GM19238 (cell line): Measurements from ENCODE around the gene ZNF275.
"Not testable (repeated sequence)": the region's sequence is repeated elsewhere in the genome, so short reads cannot be mapped to it uniquely, and the experiment has no call there.

Experiments used
- DNase-seq: peaks from one replicate; pipeline ENCODE4 v3.0.0; 2011; ENCODE audit warnings: low spot score; ENCODE audit not compliant: insufficient read length

The ZNF275 gene

GRCh38 chrX:153333821-153334653 lies at the start of gene ZNF275:
Gene ZNF275 (plus strand): TSS chrX:153334153. CDS start chrX:153336680, 2,527 bp downstream.
- DNase-seq, result peak; percentile 81

DNA sequence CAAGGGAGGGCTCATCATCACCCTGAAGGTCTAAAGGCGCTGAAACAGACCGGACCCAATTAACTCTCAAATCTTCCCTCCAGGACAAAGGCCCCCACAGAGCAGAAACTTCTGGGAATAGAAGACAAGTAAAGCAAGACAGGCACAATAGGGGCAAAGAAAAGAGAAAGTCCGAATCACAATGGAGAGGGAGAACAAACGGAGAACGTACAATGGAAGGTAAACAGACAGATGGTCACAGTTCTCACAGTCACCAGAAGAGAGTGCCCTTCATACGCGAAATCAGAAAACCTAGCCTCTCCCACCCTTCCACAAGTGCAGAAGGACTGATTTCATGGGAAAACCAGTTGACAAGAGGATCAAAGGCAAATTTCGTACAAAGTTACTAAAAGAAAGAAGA lies 48.3 kb upstream of the ZNF275 start:
- not testable (repeated sequence) for DNase-seq

- not testable (repeated sequence) for DNase-seq
Measured at GRCh38 chrX:153288807-153289206, 45.1 kb upstream of the ZNF275 start.

DNA sequence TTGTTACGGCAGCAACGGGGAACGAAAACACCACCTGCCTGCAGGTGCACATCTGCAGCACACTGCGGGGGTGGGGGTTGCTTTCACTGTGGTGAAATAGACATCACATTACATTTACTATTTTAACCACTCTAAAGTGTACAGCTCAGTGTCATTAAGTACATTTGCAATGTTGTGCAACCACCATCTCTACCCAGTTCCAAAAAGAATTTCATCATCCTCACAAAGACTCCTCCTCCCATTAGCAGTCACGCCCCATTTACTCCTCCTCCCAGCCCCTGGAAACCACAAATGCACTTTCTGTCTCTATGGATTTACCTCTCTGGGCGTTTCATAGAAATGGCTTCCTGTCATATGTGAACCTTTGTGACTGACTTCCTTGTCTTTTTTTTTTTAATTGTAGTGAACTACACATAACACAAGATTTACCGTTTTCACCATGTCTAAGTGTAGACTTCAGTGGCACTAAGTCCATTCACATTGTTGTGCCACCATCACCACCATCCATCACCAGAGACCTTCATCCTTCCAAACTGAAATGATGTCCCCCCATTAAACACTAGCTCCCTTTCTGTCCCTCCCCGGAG lies 40.4 kb upstream of the ZNF275 start:
- not testable (repeated sequence) for DNase-seq

- no peak for DNase-seq
Measured at GRCh38 chrX:153297376-153297775, 36.6 kb upstream of the ZNF275 start.

- no peak for DNase-seq
Measured at GRCh38 chrX:153299855-153300254, 34.1 kb upstream of the ZNF275 start.

- no peak for DNase-seq
Measured at GRCh38 chrX:153301746-153302145, 32.2 kb upstream of the ZNF275 start.

DNA sequence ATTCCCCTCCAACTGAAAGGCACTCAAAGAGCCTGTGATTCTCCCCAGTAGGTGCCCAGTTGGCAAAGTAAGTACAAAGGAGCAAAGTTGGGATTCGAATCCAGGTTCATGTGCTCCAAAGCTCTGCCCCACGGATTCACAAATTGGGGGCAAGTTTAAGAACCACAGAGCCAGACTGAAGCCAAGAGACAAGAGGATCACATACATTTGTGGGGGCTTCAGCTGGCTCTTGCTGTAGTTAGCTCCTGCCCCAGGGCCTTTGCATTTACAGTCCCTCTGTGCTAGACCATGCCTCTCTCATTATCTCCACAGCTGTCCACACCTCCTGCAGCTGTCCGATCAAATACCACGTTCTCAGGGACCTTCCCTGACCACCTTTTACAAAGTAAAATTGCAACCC lies 31.2 kb upstream of the ZNF275 start:
- DNase-seq, result no peak

DNA sequence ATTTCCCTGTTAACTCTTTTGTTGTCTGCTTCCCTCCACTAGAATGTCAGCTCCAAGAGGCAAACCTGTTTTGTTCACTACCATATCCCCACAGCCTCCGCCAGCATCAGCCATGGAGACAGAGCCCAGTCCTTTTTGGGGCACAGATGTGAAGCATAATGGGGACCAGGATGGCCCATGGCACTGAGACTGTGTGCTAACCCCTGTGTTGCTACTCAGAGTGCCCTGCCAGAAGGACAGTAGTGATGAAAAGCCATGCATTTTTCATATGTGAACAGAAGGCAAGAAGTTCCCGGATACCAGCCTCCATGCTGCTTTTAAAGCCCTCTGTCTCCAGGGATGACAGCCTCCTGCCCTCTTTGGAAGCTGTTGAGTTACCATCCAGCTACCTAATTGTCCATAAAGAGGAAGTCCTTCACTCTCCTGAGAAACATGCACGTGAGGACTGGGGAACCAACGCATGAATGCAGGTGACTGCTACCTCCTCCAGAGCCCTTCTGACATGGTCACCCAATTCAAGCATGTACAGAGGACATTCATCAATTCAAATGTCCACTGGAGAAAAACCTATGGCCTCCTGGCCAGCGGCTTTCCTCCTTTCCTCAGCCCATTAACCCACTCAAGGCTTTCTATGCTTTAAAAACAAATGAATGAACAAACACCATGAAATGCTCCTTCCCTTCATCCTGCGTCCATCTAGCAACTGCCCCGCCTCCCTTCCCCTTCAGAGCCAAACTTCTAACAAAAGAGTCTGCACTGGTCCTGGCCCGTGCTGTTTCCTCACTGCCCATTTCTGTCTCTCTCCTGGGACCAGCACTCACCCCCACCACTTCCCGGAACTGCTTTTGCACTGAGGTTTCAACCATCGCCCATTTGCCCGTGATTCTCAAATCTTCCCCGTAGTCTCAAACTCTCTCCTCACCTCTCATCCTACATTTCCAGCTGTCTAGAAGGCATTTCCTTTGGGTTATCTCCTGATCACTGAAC lies 30.4 kb upstream of the ZNF275 start:
- no peak for DNase-seq

DNA sequence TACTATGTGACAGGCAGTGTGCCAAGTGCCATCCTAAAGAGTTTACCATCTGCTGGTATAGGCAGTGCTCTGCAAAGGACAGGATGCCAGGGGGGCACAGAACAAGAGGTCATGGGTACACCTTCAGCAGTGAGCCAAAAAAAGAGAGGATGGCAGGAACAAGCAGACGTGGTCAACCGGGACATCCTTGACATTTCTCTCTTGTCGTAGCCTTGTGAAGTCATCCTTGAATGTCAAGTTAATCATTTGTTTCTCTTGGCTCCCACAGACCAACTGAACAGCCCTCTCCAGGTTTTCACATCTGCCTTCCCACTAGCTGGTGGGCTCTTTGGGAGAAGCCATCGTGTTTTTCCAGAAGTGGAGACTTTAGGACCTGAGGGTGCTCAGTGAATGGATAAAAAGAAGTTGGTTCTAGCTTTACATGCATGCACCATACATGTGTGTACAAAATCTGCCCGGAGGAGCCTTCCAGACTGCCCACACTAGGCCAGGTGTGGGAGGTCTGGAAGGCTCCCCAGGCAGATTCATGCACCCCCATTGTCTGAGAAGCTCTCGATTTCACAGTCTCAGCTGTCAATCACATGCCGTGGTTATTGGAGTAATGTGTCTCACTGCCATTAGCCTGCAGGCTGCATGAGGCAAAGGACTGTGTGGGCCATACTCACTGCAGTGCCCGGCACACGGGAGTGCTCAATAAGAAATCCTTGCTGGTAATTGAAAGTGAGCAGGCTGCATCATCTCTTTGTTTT lies 28.8 kb upstream of the ZNF275 start:
- no peak for DNase-seq

- DNase-seq, result no peak
Measured at GRCh38 chrX:153305972-153306371, 28.0 kb upstream of the ZNF275 start.

DNA sequence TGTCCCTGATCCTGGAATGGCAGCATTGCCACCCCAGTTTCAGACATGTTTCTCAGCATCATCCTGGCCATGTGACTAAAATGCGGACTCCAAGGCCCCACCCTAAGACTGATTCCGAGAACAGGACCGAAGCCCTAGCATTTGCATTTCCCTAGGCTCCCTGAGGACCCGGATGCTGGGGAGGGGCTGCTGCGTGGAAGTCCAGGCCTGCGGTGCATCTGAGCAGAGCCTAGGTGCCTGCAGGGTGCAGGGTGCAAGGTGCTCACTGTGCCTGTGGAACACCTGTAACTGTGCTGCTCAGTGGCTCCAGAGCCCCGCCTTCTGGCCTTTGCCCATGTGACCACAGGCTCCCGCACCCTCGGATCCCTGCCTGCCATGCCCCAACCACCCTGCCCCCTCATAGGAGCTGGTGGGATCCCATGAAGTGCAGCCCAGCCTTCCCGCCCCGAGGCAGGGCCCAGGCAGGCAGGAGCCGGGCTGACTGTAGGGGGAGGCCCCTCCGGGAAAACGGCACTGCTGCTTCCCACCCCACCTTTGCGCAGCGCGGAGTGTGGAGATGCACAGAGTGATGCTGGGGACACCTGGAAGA lies 27.3 kb upstream of the ZNF275 start:
- no peak for DNase-seq

DNA sequence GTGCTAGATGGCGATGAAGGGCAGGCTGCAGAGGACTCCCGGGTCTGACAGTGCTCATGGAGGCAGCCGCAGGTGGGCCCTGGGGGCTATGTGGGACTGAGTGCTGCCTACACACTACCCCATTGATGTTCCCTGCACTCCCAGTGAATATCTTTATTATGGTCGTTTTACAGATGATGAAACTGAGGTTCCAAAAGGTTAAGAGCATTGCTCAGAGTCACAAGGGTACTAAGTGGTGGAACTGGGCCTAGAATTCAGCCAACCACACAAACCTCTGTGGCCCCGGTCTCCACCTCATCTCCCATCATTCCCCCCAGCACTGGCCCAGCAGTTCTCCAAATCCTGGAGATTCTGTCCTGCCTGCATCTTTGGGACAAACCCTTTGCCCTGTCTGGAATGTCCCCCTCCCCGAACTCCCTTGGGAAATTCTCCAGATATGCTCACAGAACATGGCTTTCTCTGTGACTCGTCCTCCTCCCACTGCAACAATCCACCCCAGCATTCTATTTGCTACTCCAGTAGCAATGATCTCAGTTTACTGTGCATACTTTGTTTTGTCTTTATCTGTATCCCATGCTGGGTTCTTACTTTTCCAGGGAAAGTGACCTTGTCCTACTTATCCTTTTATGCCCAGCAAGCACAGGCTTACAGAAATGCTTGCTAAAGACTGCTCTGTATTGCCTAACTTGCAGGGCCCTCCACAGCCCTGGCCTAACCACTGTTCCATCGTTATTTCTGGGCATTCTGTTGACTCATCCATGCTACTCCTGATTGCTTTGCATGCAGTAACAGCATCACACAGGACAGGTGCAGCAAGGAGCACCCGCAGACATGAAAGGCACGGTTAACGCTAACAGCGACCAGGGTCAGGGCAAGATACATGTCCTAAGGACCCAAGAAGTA lies 26.4 kb upstream of the ZNF275 start:
- DNase-seq, result no peak

DNA sequence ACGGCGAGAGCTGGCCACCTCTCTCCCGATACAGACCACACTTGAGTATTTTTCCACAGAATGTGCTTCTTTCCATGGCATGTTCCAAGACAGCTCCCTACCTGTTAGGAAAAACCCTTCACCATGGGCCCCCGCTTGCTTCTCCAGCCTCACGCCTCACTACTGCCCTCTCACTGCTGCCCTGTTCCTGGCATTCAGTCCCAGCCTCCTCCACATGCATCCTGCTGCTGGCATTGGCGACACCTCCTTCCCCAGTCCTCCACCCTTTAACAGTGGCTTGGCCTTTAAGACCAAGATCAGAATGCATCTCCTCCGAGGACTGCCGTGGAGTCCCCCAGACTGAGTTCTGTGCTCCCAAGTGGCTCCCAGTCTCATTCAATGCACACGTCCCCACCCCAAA lies 23.1 kb upstream of the ZNF275 start:
- DNase-seq, result no peak

DNA sequence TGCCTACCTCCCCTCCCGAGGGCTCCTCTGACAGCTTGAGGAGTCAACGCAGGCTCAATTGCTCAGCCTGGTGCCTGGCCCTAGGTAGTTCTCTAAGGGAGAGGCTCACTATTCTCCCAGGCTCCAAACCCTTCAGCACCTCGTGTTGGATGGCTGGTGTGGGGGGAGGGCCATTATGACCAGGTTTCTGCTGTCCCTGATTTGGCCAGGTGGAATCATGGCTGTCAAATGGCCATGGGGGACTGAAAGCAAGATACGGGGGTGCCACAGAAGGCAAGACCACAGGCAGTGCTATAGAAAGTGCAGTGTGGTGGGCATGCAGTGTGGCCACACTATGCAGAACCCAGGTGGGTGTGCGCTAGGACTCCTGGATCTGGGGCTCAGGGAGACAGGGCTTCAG lies 21.9 kb upstream of the ZNF275 start:
- DNase-seq, result no peak

- no peak for DNase-seq
Measured at GRCh38 chrX:153312842-153313241, 21.1 kb upstream of the ZNF275 start.

- no peak for DNase-seq
Measured at GRCh38 chrX:153317306-153317705, 16.6 kb upstream of the ZNF275 start.

- no peak for DNase-seq
Measured at GRCh38 chrX:153317996-153318722, 15.8 kb upstream of the ZNF275 start.

GRCh38 chrX:153318811-153319210 lies 15.1 kb upstream of the ZNF275 start:
- DNase-seq, result no peak
